SK-N-SH treated with all-trans-retinoic acid at 6 μM for 48 hours (cell line): Measurements from ENCODE around the gene NINJ2.

ENCODE experiments used
- ARNTL ChIP-seq: fragments of 450-650 bp; formaldehyde crosslinking; IDR thresholded peaks from 2 replicates; pipeline ENCODE4 v1.5.0; 2020; ENCODE audit warnings: low read depth, mild to moderate bottlenecking, moderate library complexity, borderline replicate concordance
- CSDC2 ChIP-seq: fragments of 250-450 bp; sonication (Bioruptor Pico); IDR thresholded peaks from 2 replicates; pipeline ENCODE4 v1.5.0; 2020; ENCODE audit warnings: mild to moderate bottlenecking, moderate library complexity
- ISL1 ChIP-seq: fragments of 250-450 bp; sonication (Bioruptor Pico); IDR thresholded peaks from 2 replicates; pipeline ENCODE4 v2.1.2; 2022; ENCODE audit warnings: mild to moderate bottlenecking, moderate library complexity
- PATZ1 ChIP-seq: fragments of 250-450 bp; sonication (Bioruptor Pico); IDR thresholded peaks from 2 replicates; pipeline ENCODE4 v1.8.0; 2020; ENCODE audit warnings: mild to moderate bottlenecking, moderate library complexity, borderline replicate concordance
- TCF4 ChIP-seq: fragments of 250-450 bp; sonication (Bioruptor Pico); IDR thresholded peaks from 2 replicates; pipeline ENCODE4 v1.8.0; 2021; ENCODE audit warnings: mild to moderate bottlenecking, moderate library complexity, borderline replicate concordance
- TOX ChIP-seq: fragments of 250-450 bp; sonication (Bioruptor Pico); IDR thresholded peaks from 2 replicates; pipeline ENCODE4 v1.8.0; 2021; ENCODE audit warnings: mild to moderate bottlenecking, moderate library complexity, borderline replicate concordance
- ZFP3 ChIP-seq: fragments of 250-450 bp; sonication (Bioruptor Pico); IDR thresholded peaks from 2 replicates; pipeline ENCODE4 v1.5.0; 2020; ENCODE audit warnings: mild to moderate bottlenecking, moderate library complexity
- ZFP30 ChIP-seq: fragments of 450-650 bp; formaldehyde crosslinking; IDR thresholded peaks from 2 replicates; pipeline ENCODE4 v1.5.0; 2022; ENCODE audit warnings: mild to moderate bottlenecking, moderate library complexity
- TF ChIP-seq, protein P1 (sequence below): fragments of 250-450 bp; sonication (Bioruptor Pico); IDR thresholded peaks from 2 replicates; pipeline ENCODE4 v1.5.1; 2021; ENCODE audit warnings: mild to moderate bottlenecking, moderate library complexity
- TF ChIP-seq, protein P2 (sequence below): fragments of 250-450 bp; sonication (Bioruptor Pico); IDR thresholded peaks from 2 replicates; pipeline ENCODE4 v1.8.0; 2021; ENCODE audit warnings: low read depth, mild to moderate bottlenecking, moderate library complexity, borderline replicate concordance

DNA sequence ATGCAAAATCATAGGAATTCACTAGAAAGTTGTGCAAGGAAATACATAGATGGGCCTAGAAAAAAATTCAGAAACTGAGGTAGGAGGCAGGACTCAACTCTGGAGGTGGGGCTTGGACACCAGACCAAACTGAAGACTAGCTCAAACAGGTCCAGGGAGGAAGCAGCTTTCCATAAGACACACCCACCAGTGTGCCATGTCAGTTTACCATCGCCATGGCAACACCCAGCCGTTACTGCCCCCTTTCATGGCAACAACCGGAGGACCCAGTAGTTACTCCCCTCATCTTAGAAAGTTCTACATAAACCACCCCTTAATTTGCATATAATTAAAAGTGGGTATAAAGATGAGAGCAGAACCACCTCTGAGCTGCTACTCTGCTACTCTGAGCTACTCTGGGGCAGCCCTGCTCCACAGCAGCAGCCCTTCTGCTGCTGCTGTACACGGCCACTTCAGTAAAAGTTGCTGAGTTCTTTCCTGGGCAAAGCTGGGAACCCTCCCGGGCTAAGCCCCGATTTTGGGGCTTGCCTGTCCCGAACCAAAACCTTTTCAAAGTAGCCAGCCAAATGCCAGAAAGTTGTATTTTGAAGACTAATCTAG is 30.8 kb upstream of the NINJ2 start:
- no peak for TF ChIP-seq ARNTL (CRISPR knock-in tag)
- TF ChIP-seq, protein P1, sequence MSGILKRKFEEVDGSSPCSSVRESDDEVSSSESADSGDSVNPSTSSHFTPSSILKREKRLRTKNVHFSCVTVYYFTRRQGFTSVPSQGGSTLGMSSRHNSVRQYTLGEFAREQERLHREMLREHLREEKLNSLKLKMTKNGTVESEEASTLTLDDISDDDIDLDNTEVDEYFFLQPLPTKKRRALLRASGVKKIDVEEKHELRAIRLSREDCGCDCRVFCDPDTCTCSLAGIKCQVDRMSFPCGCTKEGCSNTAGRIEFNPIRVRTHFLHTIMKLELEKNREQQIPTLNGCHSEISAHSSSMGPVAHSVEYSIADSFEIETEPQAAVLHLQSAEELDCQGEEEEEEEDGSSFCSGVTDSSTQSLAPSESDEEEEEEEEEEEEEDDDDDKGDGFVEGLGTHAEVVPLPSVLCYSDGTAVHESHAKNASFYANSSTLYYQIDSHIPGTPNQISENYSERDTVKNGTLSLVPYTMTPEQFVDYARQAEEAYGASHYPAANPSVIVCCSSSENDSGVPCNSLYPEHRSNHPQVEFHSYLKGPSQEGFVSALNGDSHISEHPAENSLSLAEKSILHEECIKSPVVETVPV (CRISPR knock-in tag) = no peak
- no peak for TF ChIP-seq TCF4 (CRISPR knock-in tag)
- no peak for TF ChIP-seq ZFP30 (CRISPR knock-in tag)
- no peak for TF ChIP-seq TOX (CRISPR knock-in tag)
- TF ChIP-seq CSDC2 (CRISPR knock-in tag) = no peak
- TF ChIP-seq, protein P2, sequence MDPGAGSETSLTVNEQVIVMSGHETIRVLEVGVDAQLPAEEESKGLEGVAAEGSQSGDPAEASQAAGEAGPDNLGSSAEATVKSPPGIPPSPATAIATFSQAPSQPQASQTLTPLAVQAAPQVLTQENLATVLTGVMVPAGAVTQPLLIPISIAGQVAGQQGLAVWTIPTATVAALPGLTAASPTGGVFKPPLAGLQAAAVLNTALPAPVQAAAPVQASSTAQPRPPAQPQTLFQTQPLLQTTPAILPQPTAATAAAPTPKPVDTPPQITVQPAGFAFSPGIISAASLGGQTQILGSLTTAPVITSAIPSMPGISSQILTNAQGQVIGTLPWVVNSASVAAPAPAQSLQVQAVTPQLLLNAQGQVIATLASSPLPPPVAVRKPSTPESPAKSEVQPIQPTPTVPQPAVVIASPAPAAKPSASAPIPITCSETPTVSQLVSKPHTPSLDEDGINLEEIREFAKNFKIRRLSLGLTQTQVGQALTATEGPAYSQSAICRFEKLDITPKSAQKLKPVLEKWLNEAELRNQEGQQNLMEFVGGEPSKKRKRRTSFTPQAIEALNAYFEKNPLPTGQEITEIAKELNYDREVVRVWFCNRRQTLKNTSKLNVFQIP (CRISPR knock-in tag) = no peak
- TF ChIP-seq ZFP3 (CRISPR knock-in tag) = no peak
- no peak for TF ChIP-seq ISL1 (CRISPR knock-in tag)
- TF ChIP-seq PATZ1 = no peak
